Skin epidermis (tissue), 12 donors: ENCODE data around the gene TLR5.
A peak's percentile ranks its signal among the peaks of the same experiment; 100 is the strongest.

Experiments
- H3K27ac ChIP-seq, 21 experiments: fragments of 200-600 bp; sonication (generic) in 11 of 21; one replicate each; pipeline ENCODE4 v1.5.0; 2020; ENCODE audit warnings: mild to moderate bottlenecking in 3 of 21, inconsistent platforms in 2 of 21, moderate library complexity in 2 of 21
- H3K4me3 ChIP-seq, 7 experiments: fragments of 200-600 bp; sonication (generic) in 2 of 7; one replicate each; pipeline ENCODE4 v1.5.0; 2020; ENCODE audit warnings: inconsistent platforms in 2 of 7, mild to moderate bottlenecking in 2 of 7, moderate library complexity in 1 of 7

TLR5 gene

DNA sequence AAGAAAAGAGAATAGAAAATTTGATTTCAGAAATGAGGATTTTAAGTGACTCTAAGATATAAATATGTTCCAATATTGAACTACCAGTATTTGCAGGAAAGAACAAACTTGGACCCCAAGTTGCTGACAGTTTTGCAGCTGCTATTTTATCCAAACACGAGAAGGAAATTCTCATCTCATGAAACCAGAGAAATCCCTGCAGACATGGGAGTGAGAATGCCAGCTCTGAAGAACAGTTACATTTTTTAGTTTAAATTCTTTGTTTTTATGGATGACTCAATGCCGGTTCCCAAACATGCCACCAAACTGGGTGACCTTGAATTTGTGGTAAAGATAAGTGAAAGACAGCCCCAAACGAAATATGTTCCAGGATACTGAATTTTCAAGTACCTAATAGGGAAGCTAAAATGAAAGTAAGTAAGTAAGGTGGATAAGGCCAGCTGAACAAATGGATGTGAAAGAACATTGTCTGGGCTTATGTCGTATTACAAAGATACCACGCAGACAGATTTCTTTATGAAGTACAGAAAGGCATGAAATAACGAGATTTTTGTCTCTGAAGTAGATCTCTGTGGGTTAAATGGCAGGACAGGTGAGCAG is 19.9 kb downstream of the TLR5 start:
- peak overlapping the region in 1 of 21 experiments; percentile 11 for H3K27ac ChIP-seq
- peak overlapping the region in 1 of 7 experiments; percentile 5 for H3K4me3 ChIP-seq

- H3K4me3 ChIP-seq: no peak overlapping the region
- H3K27ac ChIP-seq: no peak overlapping the region
Observed at GRCh38 chr1:223118418-223118817, 24.6 kb downstream of the TLR5 start.

DNA sequence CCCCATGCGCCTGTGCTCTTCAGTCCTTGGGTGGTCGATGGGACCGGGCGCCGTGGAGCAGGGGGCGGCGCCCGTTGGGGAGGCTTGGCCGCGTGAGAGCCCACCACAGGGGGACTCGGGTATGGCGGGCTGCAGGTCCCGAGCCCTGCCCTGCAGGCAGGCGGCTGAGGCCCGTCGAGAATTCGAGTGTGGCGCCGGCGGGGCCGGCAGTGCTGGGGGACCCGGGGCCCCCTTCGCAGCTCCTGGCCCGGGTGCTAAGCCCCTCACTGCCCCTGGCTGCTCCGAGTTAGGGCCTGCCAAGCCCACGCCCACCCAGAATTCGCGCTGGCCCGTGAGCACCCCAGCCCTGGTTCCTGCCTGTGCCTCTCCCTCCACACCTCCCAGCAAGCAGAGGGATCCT is 26.1 kb downstream of the TLR5 start:
- H3K27ac ChIP-seq: no peak overlapping the region

DNA sequence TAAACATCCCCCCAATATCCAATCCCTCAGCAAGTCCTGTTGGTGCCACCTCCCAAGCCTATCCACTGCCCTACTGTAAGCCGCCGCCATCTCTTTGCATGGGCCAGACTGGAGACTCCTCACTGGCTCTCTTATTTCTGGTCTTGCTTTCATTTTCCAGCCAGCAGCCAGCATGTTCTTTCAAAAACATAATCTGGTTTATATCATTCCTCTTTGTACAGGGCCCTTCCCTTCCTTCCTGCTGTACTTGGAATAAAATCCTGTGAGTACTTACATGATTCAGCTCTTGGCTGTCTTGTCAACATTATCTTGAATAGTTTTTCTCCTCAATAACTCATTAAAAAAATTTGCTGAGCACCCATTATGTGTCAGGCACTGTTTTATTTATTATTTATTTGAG is 28.2 kb downstream of the TLR5 start:
- Histone ChIP-seq H3K4me3 (no peak overlapping the region), H3K27ac (peak overlapping the region in 10 of 21 experiments; percentile 2 to 73 (median 42))

More for the DNA sequence above, 26.1 kb downstream of the TLR5 start:
- no peak overlapping the region for H3K4me3 ChIP-seq

GRCh38 chr1:223110952-223111351 is 32.1 kb downstream of the TLR5 start:
- no peak overlapping the region for H3K27ac ChIP-seq
- no peak overlapping the region for H3K4me3 ChIP-seq

GRCh38 chr1:223109581-223110026 is 33.4 kb downstream of the TLR5 start:
- Histone ChIP-seq H3K4me3 (no peak overlapping the region), H3K27ac (no peak overlapping the region)

- Histone ChIP-seq H3K4me3 (no peak overlapping the region), H3K27ac (no peak overlapping the region)
Observed at GRCh38 chr1:223106856-223107255, 36.2 kb downstream of the TLR5 start.

DNA sequence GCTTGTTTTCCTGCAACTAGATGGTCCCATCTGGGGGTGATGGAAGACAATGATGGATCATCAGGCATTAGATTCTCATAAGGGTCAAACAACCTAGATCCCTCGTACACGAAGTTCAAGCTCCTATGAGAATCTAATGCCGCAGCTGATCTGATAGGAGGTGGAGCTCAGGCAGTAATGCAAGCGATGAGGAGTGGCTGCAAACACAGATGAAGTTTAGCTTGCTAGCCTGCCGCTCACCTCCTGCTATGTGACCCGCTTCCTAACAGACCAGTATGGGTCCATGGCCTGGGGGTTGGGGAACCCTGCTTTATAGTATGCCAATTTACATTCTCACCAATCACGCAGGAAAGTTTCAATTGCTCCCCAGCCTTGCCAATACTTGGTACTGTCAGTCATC is 37.5 kb downstream of the TLR5 start:
- H3K4me3 ChIP-seq: no peak overlapping the region
- H3K27ac ChIP-seq: no peak overlapping the region

- no peak overlapping the region for H3K27ac ChIP-seq
- H3K4me3 ChIP-seq: no peak overlapping the region
Observed at GRCh38 chr1:223102797-223103533, 40.1 kb downstream of the TLR5 start.

DNA sequence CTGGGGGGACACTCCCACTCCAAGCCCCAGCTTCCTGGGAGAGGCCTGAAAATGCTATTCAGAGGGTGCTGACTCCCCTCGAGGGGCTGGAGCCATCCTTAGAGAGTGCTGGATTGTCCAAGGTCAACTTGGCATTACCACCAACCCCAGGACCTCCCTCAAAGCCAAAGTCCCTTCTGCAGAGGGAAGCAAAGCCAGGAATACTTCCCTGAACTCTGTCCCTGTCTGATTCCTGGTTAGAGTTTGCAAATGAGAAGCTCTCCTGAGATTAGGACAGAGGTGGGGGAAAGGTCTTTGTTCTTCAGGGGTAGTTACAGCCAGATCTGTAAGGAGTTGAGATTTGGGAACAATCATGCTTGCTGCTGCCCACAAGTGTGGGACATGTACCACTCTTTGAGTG is 45.3 kb downstream of the TLR5 start:
- Histone ChIP-seq H3K27ac (no peak overlapping the region), H3K4me3 (no peak overlapping the region)

GRCh38 chr1:223095870-223096269 is 47.2 kb downstream of the TLR5 start:
- Histone ChIP-seq H3K4me3 (no peak overlapping the region), H3K27ac (no peak overlapping the region)

DNA sequence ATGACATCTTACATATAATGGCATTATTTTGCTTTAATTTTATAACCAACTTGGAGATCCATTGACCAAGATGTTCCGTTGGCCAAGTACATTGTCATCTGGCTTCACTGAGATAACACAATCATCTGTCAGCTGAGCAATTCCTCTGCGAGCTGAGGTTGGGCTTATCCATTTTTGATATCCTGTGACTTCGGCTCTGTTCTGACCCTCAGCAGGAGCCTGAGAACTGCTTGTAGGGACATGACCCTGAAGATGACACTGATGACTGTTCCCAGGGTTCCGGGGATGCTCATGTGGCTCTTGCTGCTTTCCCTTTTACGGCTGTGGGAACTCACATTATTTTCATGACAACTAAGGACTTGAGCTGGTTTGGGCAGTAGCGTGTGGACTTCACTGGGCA is 51.2 kb downstream of the TLR5 start:
- H3K27ac ChIP-seq: no peak overlapping the region
- no peak overlapping the region for H3K4me3 ChIP-seq

DNA sequence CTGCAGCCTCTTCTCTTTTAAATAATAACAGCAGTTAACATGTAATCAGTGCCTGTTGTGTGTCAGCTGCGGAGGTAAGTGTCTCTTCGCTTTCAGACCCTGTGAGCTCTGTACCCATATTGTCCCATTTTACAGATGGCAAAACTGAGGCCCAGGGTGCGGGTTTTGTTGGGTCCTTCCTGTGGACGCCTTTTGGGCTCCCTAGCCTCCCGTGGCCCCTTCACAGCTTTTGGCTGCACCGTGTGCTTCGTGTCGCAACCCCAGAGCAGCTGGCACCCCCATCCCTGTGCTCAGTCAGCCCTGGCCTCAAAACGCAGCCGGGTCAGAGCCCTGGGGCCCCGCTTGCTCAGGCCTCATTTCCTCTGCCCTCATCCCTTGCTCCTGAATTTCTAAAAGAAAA is 53.8 kb downstream of the TLR5 start:
- H3K4me3 ChIP-seq: no peak overlapping the region
- H3K27ac ChIP-seq: no peak overlapping the region

- Histone ChIP-seq H3K27ac (no peak overlapping the region), H3K4me3 (no peak overlapping the region)
Observed at GRCh38 chr1:223088713-223089240, 54.3 kb downstream of the TLR5 start.

DNA sequence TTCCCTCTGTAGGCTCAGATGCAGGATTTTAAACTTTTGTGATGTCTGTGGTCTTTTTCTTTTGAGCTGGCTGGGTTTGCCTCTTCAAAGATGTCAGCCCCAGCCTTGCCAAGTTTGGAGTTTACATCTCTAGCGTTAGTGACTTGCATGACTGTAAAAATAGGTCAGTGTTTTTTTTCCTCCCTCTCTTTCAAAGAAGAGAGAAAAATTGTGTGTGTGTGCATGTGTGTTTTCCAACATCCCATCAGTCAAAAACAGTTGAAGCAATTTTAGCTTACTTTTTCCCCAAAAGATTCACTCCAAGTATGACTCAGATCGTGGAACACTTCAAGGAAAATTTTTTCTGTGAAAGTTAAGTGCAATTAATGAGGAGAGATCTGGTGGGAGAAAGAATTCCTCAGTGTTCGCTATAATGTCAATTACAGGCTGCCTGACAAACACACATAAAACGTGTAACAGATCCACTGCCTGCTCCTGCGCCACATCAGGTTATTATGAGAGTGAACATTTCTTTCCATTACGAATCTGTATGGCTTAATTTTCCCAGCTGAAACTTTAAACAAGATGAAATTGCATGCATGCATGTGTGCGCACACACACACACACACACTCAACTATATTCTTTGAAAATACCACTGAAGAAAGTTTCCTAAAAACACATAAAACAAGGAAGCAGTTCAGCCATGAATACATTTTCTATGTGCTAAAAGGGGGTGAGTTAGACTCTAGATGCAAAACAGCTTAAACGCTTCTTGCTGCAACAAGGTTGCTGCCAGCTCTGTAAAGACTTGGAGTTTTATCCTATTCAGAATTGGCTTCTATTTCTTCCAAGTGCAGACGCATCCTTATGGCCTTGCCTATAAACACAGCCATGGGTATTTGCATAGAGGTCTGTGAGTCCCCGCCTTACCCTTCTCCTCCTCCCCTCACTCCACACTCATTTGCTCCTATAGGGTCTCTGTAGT is 55.5 kb downstream of the TLR5 start:
- Histone ChIP-seq H3K27ac (peak overlapping the region in 5 of 21 experiments; percentile 11 to 45 (median 18)), H3K4me3 (no peak overlapping the region)

- no peak overlapping the region for H3K4me3 ChIP-seq
- H3K27ac ChIP-seq: no peak overlapping the region
Observed at GRCh38 chr1:223084464-223084866, 58.6 kb downstream of the TLR5 start.

DNA sequence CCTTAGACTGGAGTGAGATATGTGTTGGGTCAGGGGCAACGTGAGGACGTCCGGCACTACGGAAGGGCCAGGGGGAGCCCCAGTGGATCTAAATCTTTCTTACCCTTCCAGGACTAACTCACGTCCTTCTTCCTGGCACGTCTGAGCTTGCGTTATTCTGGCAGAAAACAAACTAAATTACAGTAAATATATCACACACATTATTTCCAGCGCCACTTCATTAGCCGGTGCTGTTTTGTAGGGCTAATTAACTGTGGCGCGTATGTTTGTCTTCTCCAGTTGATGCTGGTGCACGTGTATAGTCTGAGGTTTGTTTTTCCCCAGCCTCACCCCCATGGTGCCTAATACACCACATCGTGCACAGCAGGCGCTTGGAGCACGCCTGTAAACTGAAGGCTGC is 59.2 kb downstream of the TLR5 start:
- Histone ChIP-seq H3K27ac (no peak overlapping the region), H3K4me3 (no peak overlapping the region)

GRCh38 chr1:223082914-223083313 is 60.1 kb downstream of the TLR5 start:
- Histone ChIP-seq H3K27ac (no peak overlapping the region), H3K4me3 (no peak overlapping the region)

GRCh38 chr1:223081181-223081994 is 61.7 kb downstream of the TLR5 start:
- Histone ChIP-seq H3K4me3 (peak overlapping the region; percentile 11 to 35 (median 20)), H3K27ac (peak overlapping the region in 8 of 21 experiments; percentile 23 to 74 (median 54))
